CD14-positive monocyte (primary cell): Measurements from ENCODE around the gene SRD5A2. TPM values are rescaled to one million over a fixed set of nuclear protein-coding genes. Genes with fewer than 3 reads are reported as not detected.

ENCODE experiments used
- DNase-seq, 3 donors: peaks; one replicate each; pipeline ENCODE4 v3.0.0-alpha.2; 2011 to 2022
- H2AFZ ChIP-seq: 2 replicates; pipeline ENCODE4 v1.6.0; 2012; ENCODE audit warnings: mild to moderate bottlenecking, low read depth, low read length, inconsistent platforms; ENCODE audit not compliant: insufficient read depth, poor library complexity, severe bottlenecking
- H3K27ac ChIP-seq, 2 donors: 1 replicate in 1 of 2; 2 replicates in 1 of 2; pipeline ENCODE4 v1.5.1; 2012 to 2013; ENCODE audit warnings: low read length in 2 of 2, control low read depth in 1 of 2, inconsistent platforms in 1 of 2, low read depth in 1 of 2, mild to moderate bottlenecking in 1 of 2
- H3K27me3 ChIP-seq, 2 donors: one replicate each; pipeline versions ENCODE4 v1.6.0 to v1.6.1; 2011 to 2013; ENCODE audit warnings: low read length in 2 of 2; ENCODE audit not compliant: control insufficient read depth in 2 of 2, insufficient read depth in 2 of 2
- H3K36me3 ChIP-seq, 2 donors: replicated peaks in 1 of 2; 1 replicate in 1 of 2; 2 replicates in 1 of 2; pipeline versions ENCODE4 v1.5.1 to v1.6.1; 2012 to 2013; ENCODE audit warnings: low read length in 2 of 2, control low read depth in 1 of 2, inconsistent platforms in 1 of 2, mild to moderate bottlenecking in 1 of 2; ENCODE audit not compliant: insufficient read depth in 2 of 2, control insufficient read depth in 1 of 2
- H3K4me1 ChIP-seq, 2 donors: 1 replicate in 1 of 2; 2 replicates in 1 of 2; pipeline versions ENCODE4 v1.5.1 to v1.6.1; 2012 to 2013; ENCODE audit warnings: low read length in 2 of 2, control low read depth in 1 of 2, inconsistent platforms in 1 of 2, mild to moderate bottlenecking in 1 of 2, moderate library complexity in 1 of 2; ENCODE audit not compliant: insufficient read depth in 2 of 2, control insufficient read depth in 1 of 2
- H3K4me2 ChIP-seq: replicated peaks from 2 replicates; pipeline ENCODE3; 2012; ENCODE audit warnings: low read length, moderate library complexity, mild to moderate bottlenecking; ENCODE audit not compliant: poor library complexity, severe bottlenecking; ENCODE audit errors: extremely low read depth
- H3K4me3 ChIP-seq, 3 experiments: fragments of 200-600 bp in 1 of 3; sonication (generic) in 1 of 3; replicated peaks in 1 of 3; 1 replicate in 2 of 3; 2 replicates in 1 of 3; pipeline ENCODE4 v1.5.1; 2011 to 2013; ENCODE audit warnings: low read length in 3 of 3, mild to moderate bottlenecking in 3 of 3, control low read depth in 2 of 3, low read depth in 2 of 3, inconsistent platforms in 1 of 3, moderate library complexity in 1 of 3
- H3K79me2 ChIP-seq: 2 replicates; pipeline ENCODE4 v1.6.0; 2012; ENCODE audit warnings: mild to moderate bottlenecking, control low read depth, inconsistent platforms, low read length, moderate library complexity; ENCODE audit not compliant: insufficient read depth
- H3K9ac ChIP-seq: 2 replicates; pipeline ENCODE4 v1.6.0; 2017; ENCODE audit warnings: low read length, mild to moderate bottlenecking; ENCODE audit not compliant: insufficient read depth, poor library complexity, severe bottlenecking
- H3K9me3 ChIP-seq, 2 donors: replicated peaks in 1 of 2; 1 replicate in 1 of 2; 2 replicates in 1 of 2; pipeline versions ENCODE4 v1.5.1 to v1.6.1; 2012 to 2013; ENCODE audit warnings: low read length in 2 of 2, control low read depth in 1 of 2; ENCODE audit not compliant: control insufficient read depth in 1 of 2, insufficient read depth in 1 of 2
- H4K20me1 ChIP-seq: 2 replicates; pipeline ENCODE4 v1.6.0; 2012; ENCODE audit warnings: mild to moderate bottlenecking, low read length, control low read depth, moderate library complexity; ENCODE audit not compliant: insufficient read depth
- H3K27ac Mint-ChIP-seq, 7 donors: one replicate each; pipeline ENCODE4 v1.8.0; 2020; ENCODE audit warnings: mild to moderate bottlenecking in 7 of 7, mixed read lengths in 7 of 7, moderate library complexity in 6 of 7, inconsistent platforms in 2 of 7
- H3K27me3 Mint-ChIP-seq, 3 donors: one replicate each; pipeline ENCODE4 v1.8.0; 2021 to 2022; ENCODE audit warnings: low read depth in 3 of 3, mild to moderate bottlenecking in 3 of 3, mixed read lengths in 3 of 3, moderate library complexity in 3 of 3, inconsistent platforms in 1 of 3
- H3K36me3 Mint-ChIP-seq, 2 donors: one replicate each; pipeline ENCODE4 v1.8.0; 2020; ENCODE audit warnings: mixed read lengths in 2 of 2, inconsistent platforms in 1 of 2, mild to moderate bottlenecking in 1 of 2
- H3K4me1 Mint-ChIP-seq: one replicate; pipeline ENCODE4 v1.8.0; 2020; ENCODE audit warnings: mild to moderate bottlenecking, mixed read lengths
- H3K4me3 Mint-ChIP-seq, 2 donors: one replicate each; pipeline ENCODE4 v1.8.0; 2020; ENCODE audit warnings: mild to moderate bottlenecking in 2 of 2, mixed read lengths in 2 of 2, moderate library complexity in 1 of 2
- H3K9me3 Mint-ChIP-seq, 7 donors: one replicate each; pipeline ENCODE4 v1.8.0; 2020 to 2022; ENCODE audit warnings: mixed read lengths in 7 of 7, mild to moderate bottlenecking in 6 of 7, moderate library complexity in 6 of 7, inconsistent platforms in 2 of 7
- CTCF ChIP-seq: fragments of 200-600 bp; IDR thresholded peaks from one replicate; pipeline ENCODE4 v1.8.0; 2022; ENCODE audit warnings: antibody characterized with exemption, mild to moderate bottlenecking
- WGBS: methylation state at CpG from one replicate; pipeline ENCODE4 v1.1.5; 2013; ENCODE audit warnings: missing lambda C conversion rate; ENCODE audit not compliant: insufficient coverage; 5-methylcytosine and 5-hydroxymethylcytosine counted together
- intact Hi-C, 2 donors: fragments of 100-400 bp; cut with micrococcal nuclease; formaldehyde crosslinking; loops; one replicate each; pipeline versions ENCODE4 v1.15.0 to v1.15.1; 2023
- polyA plus RNA-seq, 3 donors: library from polyadenylated mRNA; depleted of rRNA in 1 of 3; unstranded in 2 of 3; stranded (reverse) in 1 of 3; fragments of 300-500 nt in 2 of 3; fragments of >200 nt in 1 of 3; fragmentation: Illumina TruSeq in 2 of 3; gene quantifications; 1 replicate in 2 of 3; 2 replicates in 1 of 3; pipeline ENCODE4 v1.2.3, GENCODE V29; 2012 to 2021

The SRD5A2 gene
- polyA plus RNA-seq, 3 donors, result not detected

GRCh38 chr2:31531101-31531500, 49.6 kb downstream of the SRD5A2 start:
- Mint-ChIP-seq H3K9me3 (no peaks in the 10 kb centered on the region), H3K4me3 (no peak overlapping the region), H3K27ac (no peak overlapping the region), H3K4me1 (no peaks in the 10 kb centered on the region), H3K27me3 (peaks cover 4 to 5% (median 5%) of the 10 kb centered on the region in 3 donors), H3K36me3 (no peaks in the 10 kb centered on the region)
- no peaks in the 10 kb centered on the region for H3K36me3 ChIP-seq
- TF ChIP-seq CTCF, result no peak
- no peak overlapping the region for H3K27ac ChIP-seq
- H3K4me2 ChIP-seq, result no peak overlapping the region
- H3K9ac ChIP-seq, result no peak overlapping the region
- no peaks in the 10 kb centered on the region for H3K9me3 ChIP-seq
- H3K4me3 ChIP-seq, result no peak overlapping the region
- no peaks in the 10 kb centered on the region for H3K27me3 ChIP-seq
- DNase-seq, result no peak
- no peaks in the 10 kb centered on the region for H4K20me1 ChIP-seq
- no peaks in the 10 kb centered on the region for H3K4me1 ChIP-seq
- H3K79me2 ChIP-seq, result no peaks in the 10 kb centered on the region
- no CpG with 5 or more reads among the region's 5 CpGs for WGBS
- no peak overlapping the region for H2AFZ ChIP-seq
- intact Hi-C loops, result no loop called here

- H3K9me3 Mint-ChIP-seq, result no peaks in the 10 kb centered on the region
Measured at GRCh38 chr2:31529256-31529655, 51.5 kb downstream of the SRD5A2 start.

More at GRCh38 chr2:31529256-31529655, 51.5 kb downstream of the SRD5A2 start:
- Histone ChIP-seq H3K9me3 (no peaks in the 10 kb centered on the region), H3K4me3 (no peak overlapping the region), H2AFZ (no peak overlapping the region), H3K9ac (no peak overlapping the region), H3K36me3 (no peaks in the 10 kb centered on the region), H4K20me1 (no peaks in the 10 kb centered on the region), H3K27ac (no peak overlapping the region), H3K4me1 (no peaks in the 10 kb centered on the region), H3K27me3 (no peaks in the 10 kb centered on the region), H3K79me2 (no peaks in the 10 kb centered on the region), H3K4me2 (no peak overlapping the region)
- Mint-ChIP-seq H3K4me3 (no peak overlapping the region), H3K4me1 (no peaks in the 10 kb centered on the region), H3K27ac (no peak overlapping the region), H3K36me3 (no peaks in the 10 kb centered on the region), H3K27me3 (peaks cover 4 to 9% (median 5%) of the 10 kb centered on the region in 3 donors)
- DNase-seq, result no peak
- intact Hi-C loops, result loop anchor here in 1 of 2 donors (5.0 kb wide), 1 partner anchor 812 kb away; no protein-coding TSS in a partner anchor
- 83% methylated on average over 5 of the region's 8 CpGs for WGBS
- no peak for TF ChIP-seq CTCF
